HG02763 (cell line): ENCODE measurements around the gene DYNLT2B.
"Not testable (repeated sequence)": the region's sequence is repeated elsewhere in the genome, so short reads cannot be mapped to it uniquely, and the experiment has no call there.

Source experiments
- ATAC-seq: cut with Tn5 transposase; IDR thresholded peaks from one replicate; pipeline ENCODE4 v1.9.1; 2021; ENCODE audit warnings: mild to moderate bottlenecking, moderate library complexity; ENCODE audit not compliant: unreplicated experiment

The DYNLT2B gene

DNA sequence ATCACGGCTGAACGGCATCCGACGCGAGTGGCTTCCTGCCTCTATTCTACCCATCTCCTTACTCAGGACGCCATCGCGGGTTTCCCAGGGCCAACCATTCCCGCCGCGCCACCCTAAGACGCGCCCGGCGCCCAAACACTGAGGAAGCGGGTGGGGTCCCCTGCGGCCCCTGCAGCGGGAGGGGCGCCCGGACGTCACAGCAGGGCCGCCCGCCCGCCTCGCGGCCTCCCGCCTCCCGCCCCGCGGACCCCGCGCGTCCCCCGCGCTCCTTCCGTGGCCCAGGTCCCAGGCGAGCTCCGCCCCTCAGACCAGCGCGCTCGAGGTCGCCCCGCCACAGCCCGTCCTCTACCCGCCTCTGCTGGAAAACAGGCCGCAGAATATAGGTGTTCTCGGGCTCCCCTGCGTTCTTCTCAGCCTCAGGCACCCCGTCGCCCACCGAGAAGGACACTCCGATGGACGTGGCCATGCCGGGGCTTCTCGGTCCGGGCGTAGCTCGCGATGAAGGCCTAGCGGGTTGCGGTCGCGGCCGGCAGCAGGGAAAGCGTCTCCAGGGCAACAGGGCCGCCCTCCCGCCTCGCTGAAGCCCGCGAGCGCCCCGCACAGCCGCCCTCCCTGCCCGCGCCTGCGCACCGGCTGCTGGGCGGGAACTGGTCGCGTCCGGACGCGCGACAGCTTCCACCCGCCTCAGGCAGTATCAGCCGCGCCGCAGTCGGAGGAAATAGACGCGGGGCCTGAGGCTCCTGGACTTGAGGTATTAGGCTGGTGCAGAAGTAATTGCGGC is at the start of gene DYNLT2B:
Gene DYNLT2B, minus strand, starts transcription at position 554 of the 781 bp plus-strand sequence. Its CDS starts 88 bp downstream, at position 466.
- peak; percentile 85 for ATAC-seq

DNA sequence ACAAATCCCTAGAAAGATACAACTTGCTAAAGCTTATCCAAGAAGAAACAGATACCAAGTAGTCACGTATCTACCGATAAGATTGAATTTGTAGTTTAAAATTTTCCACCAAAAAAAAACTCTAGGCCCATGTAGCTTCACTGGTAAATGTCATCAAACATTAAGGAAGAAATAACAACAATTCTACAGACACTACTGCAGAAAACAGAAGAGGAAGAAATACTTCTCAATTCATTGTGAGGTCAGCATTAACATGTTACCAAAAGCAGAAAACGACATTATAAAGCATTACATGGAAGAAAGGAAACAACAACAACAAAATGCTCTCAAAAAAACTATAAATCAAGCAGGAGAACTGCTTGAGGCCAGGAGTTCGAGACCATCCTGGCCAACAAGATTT is 47.7 kb upstream of the DYNLT2B start:
- ATAC-seq, result no peak

DNA sequence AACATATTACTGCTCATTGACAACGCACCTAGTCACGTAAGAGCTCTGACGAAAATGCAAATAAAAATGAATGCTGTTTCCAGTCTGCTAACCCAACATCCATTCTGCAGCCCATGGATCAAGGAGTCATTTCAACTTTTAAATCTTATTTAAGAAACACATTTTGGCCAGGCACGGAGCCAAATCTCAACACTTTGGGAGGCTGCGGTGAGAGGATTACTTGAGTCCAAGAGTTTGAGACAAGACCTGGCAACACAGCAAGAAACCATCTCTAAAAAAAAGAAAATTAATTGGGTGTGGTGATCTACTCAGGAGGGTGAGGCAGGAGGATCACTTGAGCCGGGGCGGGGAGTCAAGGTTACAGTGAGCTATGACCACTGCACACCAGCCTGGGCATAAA is 42.5 kb upstream of the DYNLT2B start:
- no peak for ATAC-seq

DNA sequence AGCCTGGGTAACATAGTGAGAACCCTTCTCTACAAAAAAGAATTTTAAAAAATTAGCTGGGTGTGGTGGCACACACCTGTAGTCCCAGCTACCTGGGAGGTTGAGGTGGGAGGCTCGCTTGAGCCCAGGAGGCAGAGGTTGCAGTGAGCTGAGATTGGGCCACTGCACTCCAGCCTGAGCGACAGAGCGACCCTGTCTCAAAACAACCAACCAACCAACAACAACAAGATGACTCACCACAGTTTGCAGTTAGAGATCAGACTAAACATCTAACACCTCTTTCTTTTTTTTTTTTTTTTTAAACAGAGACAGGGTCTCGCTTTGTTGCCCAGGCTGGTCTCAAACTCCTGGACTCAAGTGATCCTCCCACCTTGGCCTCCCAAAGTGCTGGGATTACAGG is 40.5 kb upstream of the DYNLT2B start:
- not testable (repeated sequence) for ATAC-seq

DNA sequence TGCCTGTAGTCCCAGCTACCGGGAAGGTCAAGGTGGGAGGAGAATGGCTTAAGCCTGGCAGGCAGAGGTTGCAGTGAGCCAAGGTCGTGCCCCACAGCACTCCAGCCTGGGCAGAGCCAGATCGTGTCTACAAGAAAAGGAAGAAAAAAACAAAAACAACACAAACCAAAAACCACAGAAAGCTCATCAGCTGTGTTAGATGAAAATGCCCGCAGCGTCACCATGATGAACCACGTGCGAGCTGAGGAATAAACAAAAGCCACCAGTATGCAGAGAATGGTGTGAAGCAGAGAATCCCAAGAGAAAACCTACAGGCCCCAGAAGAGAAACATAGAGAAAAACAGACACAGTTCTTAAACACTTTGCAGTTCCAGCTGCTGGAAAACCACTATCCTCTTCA is 39.9 kb upstream of the DYNLT2B start:
- ATAC-seq, result no peak

DNA sequence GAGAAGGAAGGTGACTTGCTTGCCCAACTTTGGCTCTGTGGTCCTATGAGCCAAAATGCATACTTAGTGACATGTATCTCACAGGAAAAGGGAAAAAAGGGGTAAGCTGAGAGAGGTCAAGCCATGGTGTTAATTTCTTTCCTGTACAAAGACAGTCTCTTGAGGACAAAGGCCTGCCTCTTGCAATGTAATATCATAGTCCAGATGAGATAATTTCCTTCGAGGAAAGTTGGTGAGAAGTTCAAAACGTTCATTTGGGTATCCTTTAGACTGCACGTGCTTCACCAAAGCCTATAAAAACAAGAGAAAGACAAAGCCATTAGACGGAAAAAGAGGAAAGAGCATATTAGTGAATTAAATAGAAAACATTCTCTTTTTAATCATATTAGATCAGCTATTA is 38.5 kb upstream of the DYNLT2B start:
- no peak for ATAC-seq

DNA sequence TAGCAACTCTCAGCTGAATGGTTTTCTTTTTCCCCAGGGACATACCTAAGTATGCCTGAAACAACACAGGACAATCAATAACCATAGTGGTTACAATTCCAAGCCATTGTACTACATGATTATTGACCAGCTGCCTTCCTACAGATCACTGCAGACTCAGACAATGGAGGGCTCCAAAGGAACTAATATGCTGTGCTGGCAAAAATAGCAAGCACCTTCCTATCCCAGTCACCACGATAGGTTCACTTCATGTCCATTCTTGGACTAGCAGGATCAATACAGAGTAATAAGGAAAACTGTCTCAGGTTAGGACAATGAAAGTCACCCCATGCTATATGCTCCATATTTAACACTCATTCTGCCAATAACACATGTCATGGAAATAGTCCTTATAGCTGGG is 37.6 kb upstream of the DYNLT2B start:
- ATAC-seq, result no peak

DNA sequence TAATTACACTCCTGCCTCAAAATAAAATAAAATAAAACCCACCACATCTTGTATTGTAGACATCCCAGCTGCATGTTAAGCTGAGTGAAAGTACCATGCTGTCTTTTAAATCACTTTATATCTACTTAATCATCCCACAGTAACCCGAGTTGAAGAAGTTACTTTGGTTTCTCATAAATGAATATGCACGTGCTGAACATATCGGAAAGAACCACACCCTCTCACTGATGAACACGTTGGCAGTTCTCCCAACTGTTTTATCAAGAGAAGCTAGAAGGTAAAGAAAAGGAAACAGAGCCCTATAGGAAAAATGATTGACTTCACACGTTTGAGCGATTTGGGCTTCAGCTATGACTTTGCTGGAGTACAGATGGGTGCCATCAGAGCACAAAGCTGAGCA is 36.1 kb upstream of the DYNLT2B start:
- ATAC-seq, result no peak

DNA sequence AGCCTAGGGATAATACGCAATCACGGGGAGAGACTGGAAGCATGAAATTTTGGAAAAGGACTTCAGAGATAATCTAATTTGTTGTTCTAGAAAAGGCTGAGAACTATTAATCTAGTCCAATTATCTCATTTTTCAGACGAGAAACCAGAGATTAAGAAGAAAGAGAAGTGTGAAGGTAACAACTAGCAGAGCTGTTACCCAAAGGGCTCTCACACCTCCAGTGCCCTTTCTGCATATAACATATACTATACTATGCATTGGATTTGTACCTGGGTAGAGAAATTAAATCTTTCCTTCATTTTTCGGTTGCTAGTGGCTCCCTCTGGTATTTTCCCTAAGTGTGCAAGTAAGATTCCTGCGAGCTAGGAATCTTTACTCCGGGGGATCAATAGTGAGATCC is 33.5 kb upstream of the DYNLT2B start:
- ATAC-seq, result no peak

DNA sequence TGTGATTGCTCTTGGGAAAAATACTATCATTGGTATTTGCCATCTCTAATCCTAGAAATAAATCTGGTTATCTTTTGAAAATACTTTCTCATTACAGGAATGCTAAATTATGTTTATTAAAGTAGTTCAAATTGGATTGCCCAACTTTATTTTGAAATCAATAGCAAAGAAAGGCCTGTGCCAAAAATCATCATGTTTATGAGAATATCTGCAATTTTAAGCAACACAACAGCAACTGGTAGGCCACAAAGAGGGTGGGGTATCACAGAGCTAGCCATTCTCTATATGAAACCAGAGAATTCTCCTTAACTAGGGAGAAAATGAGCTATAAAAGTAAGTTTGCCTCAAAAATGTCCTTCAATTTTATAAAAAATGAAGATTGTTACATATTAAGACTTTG is 32.0 kb upstream of the DYNLT2B start:
- ATAC-seq, result no peak

DNA sequence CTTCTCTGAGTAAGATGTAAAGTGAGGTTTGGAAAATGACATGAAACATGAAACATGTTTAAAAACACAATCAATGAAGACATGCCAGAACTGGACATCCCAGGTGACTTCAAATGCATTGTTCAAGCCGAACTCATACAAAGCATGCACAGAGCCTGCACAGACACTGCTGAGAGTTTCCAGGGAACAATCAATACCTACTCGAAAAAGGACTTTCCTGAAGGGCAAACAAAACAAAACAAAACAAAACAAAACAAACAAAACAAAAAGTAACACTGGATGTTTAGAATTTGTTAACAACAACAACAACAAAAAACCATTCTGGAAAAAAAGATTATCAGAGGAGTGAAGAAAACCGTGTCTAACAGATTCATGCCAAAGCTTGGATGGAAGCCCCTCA is 30.7 kb upstream of the DYNLT2B start:
- ATAC-seq, result no peak

DNA sequence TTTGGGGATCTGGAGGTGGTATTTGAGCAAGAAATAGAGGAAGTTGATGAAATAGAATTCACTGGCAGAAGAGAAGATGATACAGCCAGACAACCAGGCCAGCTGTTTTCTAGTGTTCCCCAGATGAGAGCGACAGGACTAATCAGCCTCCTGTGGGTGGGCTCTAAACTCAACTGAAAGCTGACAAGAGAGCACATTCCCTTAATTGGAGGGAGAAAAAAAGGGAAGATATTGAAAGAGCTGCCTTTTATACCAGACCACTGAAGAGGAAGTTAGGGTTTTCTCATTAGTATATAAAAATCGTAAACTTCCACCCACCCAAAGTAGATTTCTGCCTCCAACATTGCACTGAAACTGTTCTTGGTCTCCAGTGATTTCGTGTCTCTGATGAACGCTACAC is 26.6 kb upstream of the DYNLT2B start:
- ATAC-seq, result no peak

DNA sequence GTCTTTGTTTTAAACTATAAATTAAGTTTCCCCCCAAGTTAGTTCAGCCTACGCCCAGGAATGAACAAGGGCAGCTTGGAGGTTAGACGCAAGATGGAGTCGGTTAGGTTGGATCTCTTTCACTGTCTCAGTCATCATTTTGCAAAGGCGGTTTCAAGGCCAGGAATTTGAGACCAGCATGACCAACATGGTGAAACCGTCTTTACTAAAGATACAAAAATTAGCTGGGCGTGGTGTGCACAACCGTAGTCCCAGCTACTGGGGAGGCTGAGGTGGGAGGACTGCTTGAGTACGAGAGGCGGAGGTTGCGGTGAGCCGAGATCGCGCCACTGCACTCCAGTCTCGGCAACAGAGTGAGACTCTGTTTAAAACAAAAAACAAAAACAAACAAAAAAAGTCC is 25.9 kb upstream of the DYNLT2B start:
- not testable (repeated sequence) for ATAC-seq

DNA sequence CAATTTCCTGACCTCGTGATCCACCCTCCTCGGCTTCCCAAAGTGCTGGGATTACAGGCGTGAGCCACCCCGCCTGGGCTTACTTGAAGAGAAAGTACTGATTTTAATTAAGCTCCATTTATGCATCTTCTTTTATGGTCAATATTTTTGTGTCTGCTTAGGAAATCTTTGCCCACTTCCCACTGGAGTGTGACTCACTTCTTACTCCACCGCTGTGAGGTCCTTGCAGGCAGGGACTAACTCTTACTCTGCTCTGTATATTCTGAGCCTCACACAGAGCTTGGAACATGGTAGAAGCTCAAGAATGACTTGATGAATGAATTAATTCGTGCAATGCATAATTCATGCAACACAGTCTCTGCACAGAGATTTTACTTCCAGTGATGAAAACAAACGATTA is 23.1 kb upstream of the DYNLT2B start:
- no peak for ATAC-seq

DNA sequence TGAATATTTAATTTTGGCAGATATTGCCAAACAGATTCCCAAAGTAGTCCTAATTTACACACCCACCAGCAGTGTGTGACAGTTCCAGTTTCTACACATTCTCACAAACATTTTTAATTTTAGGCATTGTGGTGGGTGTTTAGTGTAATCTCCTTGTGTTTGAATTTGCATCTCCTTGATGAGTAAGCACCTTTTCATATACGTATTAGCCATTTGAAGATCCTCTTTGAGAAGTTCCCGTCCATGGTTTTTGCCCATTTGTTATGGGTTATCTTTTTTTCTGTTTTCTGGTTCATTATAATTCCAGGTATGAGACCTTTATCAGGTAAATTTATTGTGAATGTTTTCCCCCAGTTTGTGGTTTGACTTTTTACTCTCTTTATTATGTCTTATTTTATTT is 22.4 kb upstream of the DYNLT2B start:
- ATAC-seq, result no peak

DNA sequence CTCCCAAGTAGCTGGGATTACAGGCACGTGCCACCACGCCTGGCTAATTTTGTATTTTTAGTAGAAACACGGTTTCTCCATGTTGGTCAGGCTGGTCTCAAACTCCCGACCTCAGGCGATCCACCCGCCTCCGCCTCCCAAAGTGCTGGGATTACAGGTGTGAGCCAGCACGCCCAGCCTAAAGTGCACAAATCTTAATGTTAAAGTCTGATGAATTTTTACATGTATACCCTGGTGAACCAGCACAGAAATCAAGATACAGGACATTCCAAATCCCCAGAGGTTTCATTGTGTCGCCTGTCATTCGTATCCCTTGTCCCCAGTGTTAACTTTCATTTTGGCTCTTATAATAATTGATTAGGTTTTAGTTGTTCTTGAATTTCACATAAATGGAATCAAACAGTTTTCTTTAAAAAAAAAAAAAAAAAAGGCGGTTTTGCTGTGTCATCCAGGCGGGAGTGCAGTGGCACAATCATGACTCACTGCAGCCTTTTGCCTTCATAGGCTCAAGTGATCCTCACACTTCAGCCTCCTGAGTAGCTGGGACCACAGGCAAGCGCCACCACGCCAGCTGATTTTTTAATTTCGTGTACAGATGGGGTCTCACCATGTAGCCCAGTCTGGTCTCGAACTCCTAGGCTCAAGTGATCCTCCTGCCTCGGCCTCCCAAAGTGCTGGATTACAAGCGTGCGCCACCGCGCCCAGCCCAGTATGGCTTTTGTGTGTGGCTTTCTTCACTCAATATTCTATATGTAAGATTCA is 21.6 kb upstream of the DYNLT2B start:
- no peak for ATAC-seq

DNA sequence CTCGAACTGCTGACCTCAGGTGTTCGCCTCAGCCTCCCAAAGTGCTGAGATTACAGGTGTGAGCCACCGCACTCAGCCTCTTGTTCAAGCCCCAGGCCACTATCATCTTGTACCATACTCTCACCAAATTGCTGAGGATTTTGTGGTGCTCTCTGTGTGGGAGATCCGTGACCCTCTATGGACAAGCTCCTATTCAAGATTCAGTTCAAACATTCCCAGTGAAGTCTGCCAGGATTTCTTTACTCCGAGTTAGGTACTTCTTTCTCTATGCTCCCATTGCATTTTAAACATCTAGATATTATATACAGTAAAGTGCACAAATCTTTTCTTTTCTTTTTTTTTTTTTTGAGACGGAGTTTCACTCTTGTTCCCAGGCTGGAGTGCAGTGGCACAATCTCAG is 21.0 kb upstream of the DYNLT2B start:
- no peak for ATAC-seq

DNA sequence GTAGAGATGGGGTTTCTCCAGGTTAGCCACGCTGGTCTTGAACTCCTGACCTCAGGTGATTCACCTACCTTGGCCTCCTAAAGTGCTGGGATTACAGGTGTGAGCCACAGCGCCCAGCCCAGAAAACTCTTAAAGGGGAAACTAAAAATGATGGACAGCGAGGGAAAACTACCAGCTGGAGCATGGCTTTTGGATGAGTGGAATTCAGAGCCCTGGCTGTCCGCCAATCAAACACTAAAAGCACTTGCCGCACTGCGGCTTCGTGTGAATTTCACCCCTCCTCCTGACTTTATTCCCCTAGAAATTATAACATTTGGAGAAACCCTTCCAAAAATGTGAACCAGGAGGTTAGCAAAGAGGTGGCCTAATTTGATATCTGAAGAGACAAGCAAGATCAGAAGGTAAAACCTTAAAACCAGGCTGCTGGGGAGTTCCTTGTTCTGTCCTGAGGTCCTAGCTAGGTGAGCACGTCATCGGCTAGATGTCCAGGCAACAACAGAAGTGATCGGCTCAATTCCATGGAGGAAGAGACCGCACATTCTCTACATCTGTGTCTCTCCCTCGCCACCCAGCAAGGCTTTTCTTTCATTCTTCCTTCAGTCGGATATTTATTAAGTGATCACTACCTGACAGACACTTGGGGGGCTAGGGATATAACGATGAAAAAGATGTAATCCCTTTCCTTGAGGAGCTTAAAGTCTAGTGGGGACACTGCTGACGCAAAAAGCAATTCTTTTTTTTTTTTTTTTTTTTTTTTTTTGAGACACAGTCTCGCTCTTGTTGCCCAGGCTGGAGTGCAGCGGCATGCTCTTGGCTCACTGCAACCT is 18.5 kb upstream of the DYNLT2B start:
- ATAC-seq, result no peak

DNA sequence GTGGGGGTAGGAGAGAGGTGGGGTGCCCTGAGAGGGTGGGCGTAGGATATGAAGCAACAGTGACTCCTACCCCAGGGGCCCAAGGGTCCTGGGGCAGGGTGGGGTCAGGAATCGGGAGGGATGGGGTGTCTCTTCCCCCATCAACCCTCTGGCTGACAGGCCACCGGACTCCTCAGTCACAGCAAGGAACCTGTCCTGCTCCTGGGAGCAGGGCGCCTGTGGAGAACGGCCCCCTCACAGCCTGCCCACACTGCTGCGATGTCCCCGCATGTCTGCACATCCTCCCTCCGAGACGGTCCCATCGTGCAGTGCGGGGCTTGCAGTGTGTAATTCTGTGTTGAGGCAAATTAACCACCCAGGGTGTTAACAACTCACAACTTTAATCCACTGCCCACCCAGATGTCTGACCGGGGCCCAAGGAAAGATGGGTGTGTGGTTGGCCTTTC is 17.5 kb upstream of the DYNLT2B start:
- ATAC-seq, result no peak

DNA sequence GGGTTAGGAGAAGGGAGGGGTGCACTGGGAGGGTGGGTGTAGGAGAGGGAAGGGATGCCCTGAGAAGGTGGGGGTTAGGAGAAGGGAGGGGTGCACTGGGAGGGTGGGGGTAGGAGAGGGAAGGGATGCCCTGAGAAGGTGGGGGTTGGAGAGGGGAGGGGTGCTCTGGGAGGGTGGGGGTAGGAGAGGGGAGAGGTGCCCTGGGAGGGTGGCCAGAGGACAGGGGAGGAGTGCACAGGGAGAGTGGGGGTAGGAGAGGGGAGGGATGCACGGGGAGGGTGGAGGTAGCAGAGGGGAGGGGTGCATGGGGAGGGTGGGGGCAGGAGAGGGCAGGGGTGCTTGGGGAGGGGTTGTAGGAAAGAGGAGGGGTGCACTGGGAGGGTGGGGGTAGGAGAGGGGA is 16.9 kb upstream of the DYNLT2B start:
- ATAC-seq, result no peak

DNA sequence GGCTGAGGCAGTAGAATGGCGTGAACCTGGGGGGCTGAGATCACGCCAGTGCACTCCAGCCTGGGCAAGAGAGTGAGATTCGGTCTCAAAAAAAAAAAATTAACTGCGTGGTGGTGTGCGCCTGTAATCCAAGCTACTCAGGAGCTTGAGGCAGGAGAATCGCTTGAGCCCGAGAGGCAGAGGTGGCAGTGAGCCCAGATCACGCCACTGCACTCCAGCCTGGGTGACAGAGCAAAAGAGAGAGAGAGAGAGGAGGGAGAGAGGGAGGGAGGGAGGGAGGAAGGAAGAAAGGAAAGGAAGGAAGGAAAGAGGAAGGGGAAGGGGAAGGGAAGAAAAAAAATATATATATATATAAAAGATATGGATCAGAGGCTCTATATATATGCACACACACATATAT is 14.1 kb upstream of the DYNLT2B start:
- no peak for ATAC-seq
